PFSK-1 (cell line): Measurements from ENCODE around the gene IGFALS.

Experiments
- FOXP2 ChIP-seq: optimal IDR thresholded peaks from 2 replicates; pipeline ENCODE3; 2011; ENCODE audit warnings: borderline replicate concordance, control low read depth, inconsistent platforms; ENCODE audit not compliant: insufficient read depth; ENCODE audit errors: extremely low read length, extremely low read depth
- POLR2AphosphoS5 ChIP-seq: IDR thresholded peaks from 2 replicates; pipeline ENCODE4 v1.6.1; 2012; ENCODE audit warnings: low read depth, mild to moderate bottlenecking, control low read depth, low read length, moderate library complexity
- REST ChIP-seq, 2 experiments: IDR thresholded peaks; 2 replicates each; pipeline versions ENCODE4 v1.6.1 to v1.8.0; 2011 to 2012; ENCODE audit warnings: low read depth in 2 of 2, low read length in 2 of 2, control low read depth in 1 of 2, inconsistent platforms in 1 of 2, mild to moderate bottlenecking in 1 of 2, moderate library complexity in 1 of 2; ENCODE audit not compliant: insufficient read depth in 1 of 2
- SIN3A ChIP-seq: IDR thresholded peaks from 2 replicates; pipeline ENCODE4 v1.6.1; 2012; ENCODE audit warnings: mild to moderate bottlenecking, low read length, moderate library complexity, borderline replicate concordance; ENCODE audit not compliant: insufficient read depth
- TAF1 ChIP-seq: IDR thresholded peaks from 2 replicates; pipeline ENCODE4 v1.6.1; 2012; ENCODE audit warnings: low read length, control low read depth, borderline replicate concordance; ENCODE audit not compliant: insufficient read depth

Gene IGFALS

DNA sequence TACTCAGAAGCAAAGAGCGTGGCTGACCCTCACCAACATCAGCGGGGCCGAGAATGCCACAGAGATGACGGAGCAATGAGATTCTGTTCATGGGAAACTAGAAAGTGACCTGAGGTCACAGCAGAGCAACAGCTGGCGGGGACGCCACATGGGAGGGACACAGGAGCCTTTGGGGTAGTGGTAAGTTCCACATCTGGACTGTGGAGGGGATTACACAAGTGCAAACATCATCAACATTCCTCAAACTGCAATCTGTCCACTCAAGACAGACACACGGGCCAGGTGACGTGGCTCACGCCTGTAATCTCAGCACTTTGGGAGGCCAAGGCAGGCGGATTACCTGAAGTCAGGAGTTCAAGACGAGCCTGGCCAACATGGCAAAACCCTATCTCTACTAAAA, 22.0 kb upstream of the IGFALS start:
- no peak for TF ChIP-seq SIN3A
- TF ChIP-seq TAF1, result no peak

GRCh38 chr16:1812732-1813163, 19.2 kb upstream of the IGFALS start:
- TF ChIP-seq SIN3A (no peak), POLR2AphosphoS5 (no peak), REST (IDR thresholded peaks at IDR 0.05; ENCODE audit: insufficient read depth in 1 of 2, low read depth in 2 of 2, low read length in 2 of 2) (no peak), TAF1 (no peak), FOXP2 (no peak)

DNA sequence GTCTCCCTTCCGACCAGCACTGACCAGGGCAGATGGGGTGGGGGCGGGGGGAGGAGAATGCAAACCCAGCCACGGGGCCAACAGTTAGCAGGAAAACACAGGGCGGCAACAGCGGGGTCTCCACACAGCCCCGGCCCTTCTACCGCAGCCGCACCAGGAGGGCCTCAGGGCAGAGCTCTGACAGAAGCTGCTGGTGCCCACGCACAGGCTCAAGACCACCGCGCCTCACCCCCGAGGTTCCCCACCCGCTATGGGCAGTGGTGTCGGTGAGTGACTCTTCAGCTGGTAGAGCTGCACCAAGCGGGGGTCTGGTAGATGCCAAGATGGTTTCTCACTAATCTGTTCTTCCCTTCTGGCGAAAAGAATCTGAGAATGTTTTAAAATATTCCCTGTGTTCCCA, 17.0 kb upstream of the IGFALS start:
- no peak for TF ChIP-seq SIN3A
- TF ChIP-seq FOXP2, result no peak
- TF ChIP-seq TAF1, result no peak

- TF ChIP-seq FOXP2 (no peak), REST (IDR thresholded peaks at IDR 0.05; ENCODE audit: insufficient read depth in 1 of 2, low read depth in 2 of 2, low read length in 2 of 2) (no peak), POLR2AphosphoS5 (no peak), SIN3A (no peak), TAF1 (no peak)
Observed at GRCh38 chr16:1810106-1810505, 16.6 kb upstream of the IGFALS start.

GRCh38 chr16:1809281-1809801, 15.8 kb upstream of the IGFALS start:
- TF ChIP-seq POLR2AphosphoS5 (no peak), SIN3A (no peak), REST (IDR thresholded peaks at IDR 0.05; ENCODE audit: insufficient read depth in 1 of 2, low read depth in 2 of 2, low read length in 2 of 2) (no peak), TAF1 (no peak), FOXP2 (no peak)

GRCh38 chr16:1808691-1809090, 15.2 kb upstream of the IGFALS start:
- no peak for TF ChIP-seq SIN3A
- TF ChIP-seq POLR2AphosphoS5, result no peak
- TF ChIP-seq TAF1, result no peak
- no peak for TF ChIP-seq FOXP2
